GM18861 (cell line): Measurements from ENCODE around the gene DUS4L.

Experiments used
- ATAC-seq: cut with Tn5 transposase; IDR thresholded peaks from one replicate; pipeline ENCODE4 v1.9.1; 2021; ENCODE audit not compliant: unreplicated experiment

The DUS4L gene

GRCh38 chr7:107613439-107613838 lies 49.7 kb downstream of the DUS4L start:
- ATAC-seq: no peak

- ATAC-seq: no peak
Measured at GRCh38 chr7:107613948-107614347, 50.2 kb downstream of the DUS4L start.

GRCh38 chr7:107614425-107614824 lies 50.7 kb downstream of the DUS4L start:
- ATAC-seq: no peak

GRCh38 chr7:107615910-107616680 lies 52.3 kb downstream of the DUS4L start:
- no peak for ATAC-seq

- ATAC-seq: no peak
Measured at GRCh38 chr7:107622429-107622828, 58.7 kb downstream of the DUS4L start.

GRCh38 chr7:107622894-107623293 lies 59.1 kb downstream of the DUS4L start:
- no peak for ATAC-seq

GRCh38 chr7:107627002-107627401 lies 63.2 kb downstream of the DUS4L start:
- no peak for ATAC-seq
